Measurements from ENCODE around the gene MIS18A. TPM values are rescaled to one million over a fixed set of nuclear protein-coding genes. Genes with fewer than 3 reads are reported as not detected.

MIS18A gene
- polyA plus RNA-seq, 3 donors = 1.6 to 2.5 (median 2.3) TPM

GRCh38 chr21:32322103-32322502 lies 43.3 kb upstream of the MIS18A start:
- intact Hi-C loops (cut with micrococcal nuclease) = no loop called here
- Histone ChIP-seq H3K4me2 (replicated peaks; ENCODE audit: extremely low read depth, low read length, poor library complexity, severe bottlenecking) (no peak overlapping the region), H3K9ac (ENCODE audit: insufficient read depth, low read length, poor library complexity, severe bottlenecking) (no peak overlapping the region), H3K4me3 (replicated peaks in 1 of 3; ENCODE audit: low read depth in 2 of 3, low read length in 3 of 3) (no peak overlapping the region), H3K27ac (ENCODE audit: low read depth in 1 of 2, low read length in 2 of 2) (no peak overlapping the region), H3K79me2 (ENCODE audit: insufficient read depth, low read length) (no peaks in the 10 kb centered on the region), H2AFZ (ENCODE audit: insufficient read depth, low read depth, low read length, poor library complexity, severe bottlenecking) (no peak overlapping the region), H3K9me3 (replicated peaks in 1 of 2; ENCODE audit: control insufficient read depth in 1 of 2, insufficient read depth in 1 of 2, low read length in 2 of 2) (no peaks in the 10 kb centered on the region), H3K27me3 (ENCODE audit: control insufficient read depth in 2 of 2, insufficient read depth in 2 of 2, low read length in 2 of 2) (no peaks in the 10 kb centered on the region), H4K20me1 (ENCODE audit: insufficient read depth, low read length) (no peaks in the 10 kb centered on the region), H3K4me1 (ENCODE audit: control insufficient read depth in 1 of 2, insufficient read depth in 2 of 2, low read length in 2 of 2) (no peaks in the 10 kb centered on the region), H3K36me3 (replicated peaks in 1 of 2; ENCODE audit: control insufficient read depth in 1 of 2, insufficient read depth in 2 of 2, low read length in 2 of 2) (peaks cover 88 to 98% of the 10 kb centered on the region in 2 donors)
- WGBS (ENCODE audit: insufficient coverage) = 97% methylated on average over 11 of the region's 12 CpGs
- Mint-ChIP-seq H3K27me3 (ENCODE audit: low read depth in 3 of 3) (peaks cover 0 to 2% (median 0%) of the 10 kb centered on the region in 3 donors), H3K4me3 (no peak overlapping the region), H3K27ac (no peak overlapping the region), H3K4me1 (no peaks in the 10 kb centered on the region), H3K36me3 (peaks cover 92 to 98% of the 10 kb centered on the region in 2 donors), H3K9me3 (peaks cover 0 to 2% (median 0%) of the 10 kb centered on the region in 7 donors)
- no peak for DNase-seq
- TF ChIP-seq, protein P1, sequence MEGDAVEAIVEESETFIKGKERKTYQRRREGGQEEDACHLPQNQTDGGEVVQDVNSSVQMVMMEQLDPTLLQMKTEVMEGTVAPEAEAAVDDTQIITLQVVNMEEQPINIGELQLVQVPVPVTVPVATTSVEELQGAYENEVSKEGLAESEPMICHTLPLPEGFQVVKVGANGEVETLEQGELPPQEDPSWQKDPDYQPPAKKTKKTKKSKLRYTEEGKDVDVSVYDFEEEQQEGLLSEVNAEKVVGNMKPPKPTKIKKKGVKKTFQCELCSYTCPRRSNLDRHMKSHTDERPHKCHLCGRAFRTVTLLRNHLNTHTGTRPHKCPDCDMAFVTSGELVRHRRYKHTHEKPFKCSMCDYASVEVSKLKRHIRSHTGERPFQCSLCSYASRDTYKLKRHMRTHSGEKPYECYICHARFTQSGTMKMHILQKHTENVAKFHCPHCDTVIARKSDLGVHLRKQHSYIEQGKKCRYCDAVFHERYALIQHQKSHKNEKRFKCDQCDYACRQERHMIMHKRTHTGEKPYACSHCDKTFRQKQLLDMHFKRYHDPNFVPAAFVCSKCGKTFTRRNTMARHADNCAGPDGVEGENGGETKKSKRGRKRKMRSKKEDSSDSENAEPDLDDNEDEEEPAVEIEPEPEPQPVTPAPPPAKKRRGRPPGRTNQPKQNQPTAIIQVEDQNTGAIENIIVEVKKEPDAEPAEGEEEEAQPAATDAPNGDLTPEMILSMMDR (IDR thresholded peaks at IDR 0.05) = no peak

- Histone ChIP-seq H4K20me1 (ENCODE audit: insufficient read depth, low read length) (no peaks in the 10 kb centered on the region), H3K4me1 (ENCODE audit: control insufficient read depth in 1 of 2, insufficient read depth in 2 of 2, low read length in 2 of 2) (no peaks in the 10 kb centered on the region), H3K36me3 (replicated peaks in 1 of 2; ENCODE audit: control insufficient read depth in 1 of 2, insufficient read depth in 2 of 2, low read length in 2 of 2) (peaks cover 91 to 100% of the 10 kb centered on the region in 2 donors), H3K27ac (ENCODE audit: low read depth in 1 of 2, low read length in 2 of 2) (no peak overlapping the region), H3K79me2 (ENCODE audit: insufficient read depth, low read length) (no peaks in the 10 kb centered on the region), H3K27me3 (ENCODE audit: control insufficient read depth in 2 of 2, insufficient read depth in 2 of 2, low read length in 2 of 2) (no peaks in the 10 kb centered on the region), H3K4me3 (replicated peaks in 1 of 3; ENCODE audit: low read depth in 2 of 3, low read length in 3 of 3) (no peak overlapping the region), H3K4me2 (replicated peaks; ENCODE audit: extremely low read depth, low read length, poor library complexity, severe bottlenecking) (no peak overlapping the region), H3K9me3 (replicated peaks in 1 of 2; ENCODE audit: control insufficient read depth in 1 of 2, insufficient read depth in 1 of 2, low read length in 2 of 2) (no peaks in the 10 kb centered on the region), H2AFZ (ENCODE audit: insufficient read depth, low read depth, low read length, poor library complexity, severe bottlenecking) (no peak overlapping the region), H3K9ac (ENCODE audit: insufficient read depth, low read length, poor library complexity, severe bottlenecking) (no peak overlapping the region)
- Mint-ChIP-seq H3K9me3 (peaks cover 0 to 2% (median 0%) of the 10 kb centered on the region in 7 donors), H3K27ac (no peak overlapping the region), H3K36me3 (peaks cover 91 to 98% of the 10 kb centered on the region in 2 donors), H3K4me1 (no peaks in the 10 kb centered on the region), H3K4me3 (no peak overlapping the region), H3K27me3 (ENCODE audit: low read depth in 3 of 3) (peaks cover 0 to 2% (median 0%) of the 10 kb centered on the region in 3 donors)
- no peak for DNase-seq
- TF ChIP-seq, protein P1 (IDR thresholded peaks at IDR 0.05) = no peak
- intact Hi-C loops (cut with micrococcal nuclease) = no loop called here
- 98% methylated on average over 6 of the region's 13 CpGs for WGBS (ENCODE audit: insufficient coverage)
These were observed 42.6 kb upstream of the MIS18A start for GRCh38 chr21:32321480-32321879.

Data from CD14-positive monocyte (primary cell).